ENCODE data around the gene ADAM12.

- no peak for TF ChIP-seq REST (IDR thresholded peaks at IDR 0.05; ENCODE audit: low read depth)
- no peak for TF ChIP-seq TAF1 (IDR thresholded peaks at IDR 0.05; ENCODE audit: low read depth)
- no peak for TF ChIP-seq FOXM1 (IDR thresholded peaks at IDR 0.05; ENCODE audit: borderline replicate concordance, low read depth)
- no peak for TF ChIP-seq CEBPB (IDR thresholded peaks at IDR 0.05)
- no peak for TF ChIP-seq NFIC (IDR thresholded peaks at IDR 0.05)
- no peak for TF ChIP-seq EGR1 (IDR thresholded peaks at IDR 0.05)
- no peak for TF ChIP-seq MAX (IDR thresholded peaks at IDR 0.05)
- TF ChIP-seq YY1 (IDR thresholded peaks at IDR 0.05; ENCODE audit: low read depth): no peak
- TF ChIP-seq CREB1 (IDR thresholded peaks at IDR 0.05; ENCODE audit: low read depth): no peak
- no peak for TF ChIP-seq TCF12 (IDR thresholded peaks at IDR 0.05; ENCODE audit: low read depth)
- no peak for TF ChIP-seq TEAD4 (IDR thresholded peaks at IDR 0.05)
- no peak for TF ChIP-seq USF1 (IDR thresholded peaks at IDR 0.05)
- no peak for TF ChIP-seq RAD21 (IDR thresholded peaks at IDR 0.05; ENCODE audit: low read depth)
- TF ChIP-seq EP300 (IDR thresholded peaks at IDR 0.05; ENCODE audit: borderline replicate concordance): no peak
Measured at GRCh38 chr10:126283307-126283706, 105.0 kb downstream of the ADAM12 start.
